GM23248 (cell line): ENCODE results near the gene HSD3B7. TPM values are rescaled to one million over a fixed set of nuclear protein-coding genes. Genes with fewer than 3 reads are reported as not detected.
A peak's percentile ranks its signal among the peaks of the same experiment; 100 is the strongest.

Experiments used
- DNase-seq: peaks from one replicate; pipeline ENCODE4 v3.0.0-alpha.2; 2015
- H2AFZ ChIP-seq: fragments of 200-600 bp; sonication (generic); 2 replicates; pipeline ENCODE4 v1.6.1; 2016; ENCODE audit warnings: antibody characterized with exemption
- H3F3A ChIP-seq: fragments of 200-600 bp; sonication (generic); 2 replicates; pipeline ENCODE4 v1.6.1; 2016; ENCODE audit warnings: mild to moderate bottlenecking, antibody characterized with exemption, mixed run types; ENCODE audit not compliant: insufficient read depth
- H3K27ac ChIP-seq: fragments of 200-600 bp; sonication (generic); 2 replicates; pipeline ENCODE4 v1.5.1; 2016; ENCODE audit warnings: mild to moderate bottlenecking
- H3K27me3 ChIP-seq: fragments of 200-600 bp; sonication (generic); replicated peaks from 2 replicates; pipeline ENCODE4 v1.6.1; 2016; ENCODE audit warnings: mild to moderate bottlenecking; ENCODE audit not compliant: insufficient read depth
- H3K36me3 ChIP-seq: fragments of 200-600 bp; sonication (generic); 2 replicates; pipeline ENCODE4 v1.6.1; 2016; ENCODE audit warnings: low read depth, mild to moderate bottlenecking
- H3K4me1 ChIP-seq: fragments of 200-600 bp; sonication (generic); 2 replicates; pipeline ENCODE4 v1.6.1; 2016; ENCODE audit warnings: mild to moderate bottlenecking; ENCODE audit not compliant: insufficient read depth
- H3K4me2 ChIP-seq: fragments of 200-600 bp; sonication (generic); one replicate; pipeline ENCODE4 v1.6.1; 2016; ENCODE audit warnings: mild to moderate bottlenecking; ENCODE audit not compliant: unreplicated experiment
- H3K4me3 ChIP-seq: fragments of 200-600 bp; sonication (generic); 2 replicates; pipeline ENCODE4 v1.5.1; 2016; ENCODE audit warnings: mild to moderate bottlenecking
- H3K79me2 ChIP-seq: fragments of 200-600 bp; sonication (generic); 2 replicates; pipeline ENCODE4 v1.6.1; 2016; ENCODE audit warnings: mild to moderate bottlenecking; ENCODE audit not compliant: insufficient read depth
- H3K9ac ChIP-seq: fragments of 200-600 bp; sonication (generic); 2 replicates; pipeline ENCODE4 v1.6.1; 2016; ENCODE audit warnings: mild to moderate bottlenecking
- H3K9me2 ChIP-seq: fragments of 200-600 bp; sonication (generic); 2 replicates; pipeline ENCODE4 v1.6.1; 2016; ENCODE audit warnings: mixed run types, mild to moderate bottlenecking, moderate library complexity; ENCODE audit not compliant: insufficient read depth
- H3K9me3 ChIP-seq: fragments of 200-600 bp; sonication (generic); one replicate; pipeline ENCODE4 v1.6.1; 2017; ENCODE audit warnings: low read depth
- H4K20me1 ChIP-seq: fragments of 200-600 bp; sonication (generic); 2 replicates; pipeline ENCODE4 v1.6.0; 2016; ENCODE audit not compliant: insufficient read depth
- EZH2 ChIP-seq: fragments of 200-600 bp; sonication (generic); IDR thresholded peaks from 2 replicates; pipeline ENCODE4 v1.6.1; 2018; ENCODE audit warnings: antibody characterized with exemption, mild to moderate bottlenecking; ENCODE audit not compliant: insufficient read depth, poor library complexity, severe bottlenecking
- EZH2phosphoT487 ChIP-seq: fragments of 200-600 bp; sonication (generic); IDR thresholded peaks from 2 replicates; pipeline ENCODE4 v1.6.1; 2018; ENCODE audit warnings: antibody characterized with exemption, moderate library complexity, mild to moderate bottlenecking, low read depth; ENCODE audit not compliant: insufficient read depth
- WGBS, 2 experiments: methylation state at CpG; one replicate each; pipeline ENCODE4 v1.1.6; 2015 to 2017; ENCODE audit warnings: low lambda C conversion rate in 2 of 2, low coverage in 1 of 2; ENCODE audit errors: missing lambda C conversion rate in 2 of 2; 5-methylcytosine and 5-hydroxymethylcytosine counted together
- in situ Hi-C: fragments of 300-500 bp; cut with MboI; formaldehyde crosslinking; loops from 2 replicates; pipeline ENCODE4 v1.15.0; 2020
- polyA plus RNA-seq: library from polyadenylated mRNA; unstranded; fragments of >200 nt; fragmentation: Nextera tagmentation; extraction: Ambion mirVana; gene quantifications from 2 replicates; pipeline ENCODE4 v1.2.1, GENCODE V29; 2016
- total RNA-seq: library from RNA; depleted of rRNA; stranded (reverse); fragments of >200 nt; shearing (Covaris generic); gene quantifications from 2 replicates; pipeline ENCODE4 v1.2.3, GENCODE V29; 2014

Gene HSD3B7
- total and polyA plus RNA-seq, 2 experiments from 2014 or later = 40.2 to 69.7 TPM

DNA sequence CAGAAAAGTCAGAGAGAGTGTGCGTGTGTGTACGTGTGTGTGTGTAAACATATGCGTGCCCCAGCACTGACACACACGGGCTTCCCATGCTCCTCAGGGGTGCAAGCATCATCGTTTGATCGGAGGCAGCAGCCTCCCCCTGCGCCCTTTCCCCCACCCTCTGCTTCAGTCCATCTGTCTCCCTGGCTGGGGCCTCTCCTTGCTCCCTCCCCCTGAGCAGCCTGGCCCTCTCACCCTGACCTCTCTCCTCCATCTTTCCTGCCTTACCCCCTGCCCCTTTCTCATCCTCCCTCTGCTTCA is 21.0 kb downstream of the HSD3B7 start:
- H3K79me2 ChIP-seq = no peaks in the 10 kb centered on the region
- 63 to 67% methylated on average over 5 to 7 of the region's 7 CpGs for WGBS, 2 experiments
- no peak overlapping the region for H3K4me3 ChIP-seq
- no peaks in the 10 kb centered on the region for H4K20me1 ChIP-seq
- H3K27ac ChIP-seq = no peak overlapping the region
- H3K9ac ChIP-seq = no peak overlapping the region
- TF ChIP-seq EZH2 (no peak), EZH2phosphoT487 (no peak)
- no peak overlapping the region for H3K4me2 ChIP-seq
- no peaks in the 10 kb centered on the region for H3K36me3 ChIP-seq
- in situ Hi-C loops = no loop called here
- 0 out of 2 replicates have a peak, but pooled peaks cover 8% of the 10 kb centered on the region for H3F3A ChIP-seq
- H3K9me3 ChIP-seq = no peaks in the 10 kb centered on the region
- peaks cover 16% of the 10 kb centered on the region for H3K4me1 ChIP-seq
- no peak overlapping the region for H2AFZ ChIP-seq
- no peaks in the 10 kb centered on the region for H3K9me2 ChIP-seq
- no peak for DNase-seq
- no peaks in the 10 kb centered on the region for H3K27me3 ChIP-seq

DNA sequence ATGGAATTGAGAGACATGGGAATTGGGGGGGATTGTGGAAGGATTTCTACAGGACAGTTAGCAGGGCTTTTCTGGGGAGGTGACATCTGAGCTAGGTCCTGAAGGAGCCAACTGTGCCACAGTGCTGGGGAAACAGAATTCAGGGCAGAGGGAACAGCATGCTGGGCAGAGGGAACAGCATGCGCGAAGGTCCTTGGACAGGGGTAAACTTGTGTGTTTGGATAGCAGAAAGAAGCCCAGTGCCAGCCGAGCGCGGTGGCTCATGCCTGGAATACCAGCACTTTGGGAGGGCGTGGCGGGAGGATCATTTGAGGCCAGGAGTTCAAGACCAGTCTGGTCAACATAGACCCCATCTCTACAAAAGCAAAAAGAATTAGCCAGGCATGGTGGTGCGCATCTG is 21.6 kb downstream of the HSD3B7 start:
- H3K4me3 ChIP-seq = no peak overlapping the region
- no peaks in the 10 kb centered on the region for H3K27me3 ChIP-seq
- no peaks in the 10 kb centered on the region for H4K20me1 ChIP-seq
- no peak for DNase-seq
- H3K9ac ChIP-seq = no peak overlapping the region
- H3K4me2 ChIP-seq = no peak overlapping the region
- H3K9me3 ChIP-seq = no peaks in the 10 kb centered on the region
- peaks cover 17% of the 10 kb centered on the region for H3K4me1 ChIP-seq
- no peak overlapping the region for H3K27ac ChIP-seq
- 96 to 98% methylated on average over 8 of the region's 8 CpGs for WGBS, 2 experiments
- in situ Hi-C loops = no loop called here
- no peak overlapping the region for H2AFZ ChIP-seq
- no peaks in the 10 kb centered on the region for H3K79me2 ChIP-seq
- 0 out of 2 replicates have a peak, but pooled peaks cover 8% of the 10 kb centered on the region for H3F3A ChIP-seq
- TF ChIP-seq EZH2phosphoT487 (no peak), EZH2 (no peak)
- no peaks in the 10 kb centered on the region for H3K36me3 ChIP-seq
- no peaks in the 10 kb centered on the region for H3K9me2 ChIP-seq

DNA sequence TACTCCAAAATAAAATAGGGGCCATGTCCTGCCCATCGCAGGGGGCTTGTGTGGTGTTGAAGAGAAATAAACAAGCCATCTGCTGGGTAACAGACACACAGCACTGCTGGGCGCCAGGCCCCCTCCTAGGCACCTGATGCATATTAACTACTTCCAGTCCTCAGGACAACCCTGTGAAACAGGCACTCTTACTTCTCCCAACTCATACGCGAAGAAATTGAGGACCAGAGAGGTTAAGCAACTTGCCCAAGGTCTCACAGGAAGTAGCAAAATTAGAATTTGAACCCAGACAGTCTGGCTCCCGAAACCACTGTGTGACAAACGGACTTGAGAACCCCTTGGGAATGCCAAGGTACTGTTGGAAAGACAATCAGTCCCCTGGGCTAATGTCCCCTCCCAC is 22.7 kb downstream of the HSD3B7 start:
- Histone ChIP-seq H4K20me1 (no peaks in the 10 kb centered on the region), H3K9me2 (no peaks in the 10 kb centered on the region), H2AFZ (no peak overlapping the region), H3K9me3 (no peaks in the 10 kb centered on the region), H3F3A (0 out of 2 replicates have a peak, but pooled peaks cover 8% of the 10 kb centered on the region), H3K27me3 (no peaks in the 10 kb centered on the region), H3K4me2 (no peak overlapping the region), H3K27ac (no peak overlapping the region), H3K79me2 (no peaks in the 10 kb centered on the region), H3K36me3 (no peaks in the 10 kb centered on the region), H3K9ac (no peak overlapping the region), H3K4me3 (no peak overlapping the region), H3K4me1 (peaks cover 17% of the 10 kb centered on the region)
- in situ Hi-C loops = no loop called here
- TF ChIP-seq EZH2phosphoT487 (no peak), EZH2 (no peak)
- DNase-seq = no peak
- WGBS, 2 experiments = 65 to 66% methylated on average over 6 of the region's 6 CpGs

DNA sequence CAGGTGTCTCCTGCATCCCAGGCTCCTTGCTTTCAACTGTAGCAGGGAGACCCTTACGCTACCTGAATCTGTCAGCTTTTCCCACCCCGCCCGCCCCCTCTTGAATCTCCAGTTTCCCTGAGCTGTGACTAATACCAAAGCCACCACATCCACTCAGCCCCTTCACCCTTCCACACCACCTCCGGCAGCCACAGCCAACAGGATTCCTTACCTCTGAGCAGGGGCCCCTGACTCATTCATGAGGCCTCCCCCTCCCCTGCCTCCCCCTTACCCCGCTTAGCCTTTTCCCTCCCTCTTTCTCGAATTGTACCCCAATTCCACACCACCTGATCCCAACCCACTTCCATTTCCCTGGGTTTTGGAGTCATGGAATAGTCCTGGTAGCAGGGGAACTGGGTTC is 23.1 kb downstream of the HSD3B7 start:
- DNase-seq = peak; percentile 84
- WGBS, 2 experiments = 14 to 19% methylated on average over 5 to 6 of the region's 6 CpGs
- H3K4me1 ChIP-seq = peaks cover 17% of the 10 kb centered on the region

DNA sequence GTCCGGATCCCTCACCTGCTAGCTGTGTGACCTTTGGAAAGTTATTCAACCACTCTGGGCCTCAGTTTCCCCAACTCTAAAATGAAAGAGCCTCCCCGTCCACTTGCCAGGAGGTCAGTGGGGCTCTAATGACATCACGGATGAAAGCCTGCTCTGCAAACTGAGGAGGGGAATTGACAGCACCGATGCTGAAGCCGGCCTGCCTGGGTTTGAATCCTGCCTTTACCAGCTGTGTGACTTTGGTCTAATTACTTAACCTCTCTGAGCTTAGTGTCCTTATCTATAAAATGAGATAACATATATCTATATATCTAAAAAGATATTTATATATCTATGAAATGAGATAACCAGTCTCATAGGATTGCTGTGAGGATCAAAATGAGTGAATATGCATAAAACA is 23.5 kb downstream of the HSD3B7 start:
- Histone ChIP-seq H3K79me2 (no peaks in the 10 kb centered on the region), H3K9me2 (no peaks in the 10 kb centered on the region), H3K4me3 (peak overlapping the region; percentile 30; the same call in 1 of the 2 replicates), H3K4me1 (peaks cover 17% of the 10 kb centered on the region), H3K9me3 (no peaks in the 10 kb centered on the region), H2AFZ (no peak overlapping the region), H4K20me1 (no peaks in the 10 kb centered on the region), H3K9ac (peak overlapping the region; percentile 41; the same call in 1 of the 2 replicates), H3K27ac (peak overlapping the region; percentile 39), H3F3A (0 out of 2 replicates have a peak, but pooled peaks cover 8% of the 10 kb centered on the region), H3K36me3 (no peaks in the 10 kb centered on the region), H3K4me2 (peak overlapping the region; percentile 54), H3K27me3 (no peaks in the 10 kb centered on the region)
- 77 to 80% methylated on average over 5 of the region's 5 CpGs for WGBS, 2 experiments
- TF ChIP-seq EZH2 (no peak), EZH2phosphoT487 (no peak)
- in situ Hi-C loops = no loop called here
- no peak for DNase-seq

More for the DNA sequence above, 23.1 kb downstream of the HSD3B7 start:
- Histone ChIP-seq H4K20me1 (no peaks in the 10 kb centered on the region), H3K79me2 (no peaks in the 10 kb centered on the region), H3K9me3 (no peaks in the 10 kb centered on the region), H3K9ac (peak overlapping the region; percentile 41; the same call in 1 of the 2 replicates), H3K27ac (peak overlapping the region; percentile 39), H3K27me3 (no peaks in the 10 kb centered on the region), H3K4me2 (peak overlapping the region; percentile 54), H3F3A (0 out of 2 replicates have a peak, but pooled peaks cover 8% of the 10 kb centered on the region), H3K36me3 (no peaks in the 10 kb centered on the region), H3K9me2 (no peaks in the 10 kb centered on the region), H2AFZ (no peak overlapping the region), H3K4me3 (peak overlapping the region; percentile 30; the same call in 1 of the 2 replicates)
- no peak for TF ChIP-seq EZH2
- TF ChIP-seq EZH2phosphoT487 = no peak
- in situ Hi-C loops = no loop called here
